ENCODE data around the gene ASB3.
"Not testable (repeated sequence)": the region's sequence is repeated elsewhere in the genome, so short reads cannot be mapped to it uniquely, and the experiment has no call there.

The ASB3 gene

DNA sequence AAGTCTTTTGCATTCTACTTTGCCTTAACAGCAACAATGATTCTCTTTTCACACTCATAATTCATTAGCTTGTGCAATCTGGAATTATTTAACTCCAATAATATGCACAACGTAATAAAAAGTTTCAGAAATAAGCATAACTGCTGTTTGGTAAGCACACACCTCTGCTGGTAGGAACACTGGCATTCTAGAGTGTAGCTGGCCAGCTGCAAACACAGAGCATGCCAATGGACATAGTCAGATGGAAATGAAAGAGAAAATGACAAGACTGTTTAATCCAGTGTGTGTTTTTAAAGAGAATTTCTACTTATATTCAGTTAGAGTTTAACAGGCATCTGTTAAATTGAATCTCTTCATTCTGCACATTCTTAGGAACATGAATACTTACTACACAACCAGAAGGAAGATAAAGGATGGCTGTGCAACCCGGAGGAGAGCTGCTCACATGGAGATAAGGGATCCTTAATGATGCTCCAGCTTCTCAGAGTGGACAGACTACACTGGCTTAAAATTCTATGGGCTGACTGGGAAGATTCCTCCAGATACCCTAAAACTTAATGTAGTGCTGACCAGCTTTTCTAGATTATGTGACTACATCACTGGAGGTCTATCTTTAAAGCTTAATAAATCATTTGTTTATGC is 113.8 kb downstream of the ASB3 start:
- DNase-seq, result peak; percentile 25
- TF ChIP-seq, protein P1, sequence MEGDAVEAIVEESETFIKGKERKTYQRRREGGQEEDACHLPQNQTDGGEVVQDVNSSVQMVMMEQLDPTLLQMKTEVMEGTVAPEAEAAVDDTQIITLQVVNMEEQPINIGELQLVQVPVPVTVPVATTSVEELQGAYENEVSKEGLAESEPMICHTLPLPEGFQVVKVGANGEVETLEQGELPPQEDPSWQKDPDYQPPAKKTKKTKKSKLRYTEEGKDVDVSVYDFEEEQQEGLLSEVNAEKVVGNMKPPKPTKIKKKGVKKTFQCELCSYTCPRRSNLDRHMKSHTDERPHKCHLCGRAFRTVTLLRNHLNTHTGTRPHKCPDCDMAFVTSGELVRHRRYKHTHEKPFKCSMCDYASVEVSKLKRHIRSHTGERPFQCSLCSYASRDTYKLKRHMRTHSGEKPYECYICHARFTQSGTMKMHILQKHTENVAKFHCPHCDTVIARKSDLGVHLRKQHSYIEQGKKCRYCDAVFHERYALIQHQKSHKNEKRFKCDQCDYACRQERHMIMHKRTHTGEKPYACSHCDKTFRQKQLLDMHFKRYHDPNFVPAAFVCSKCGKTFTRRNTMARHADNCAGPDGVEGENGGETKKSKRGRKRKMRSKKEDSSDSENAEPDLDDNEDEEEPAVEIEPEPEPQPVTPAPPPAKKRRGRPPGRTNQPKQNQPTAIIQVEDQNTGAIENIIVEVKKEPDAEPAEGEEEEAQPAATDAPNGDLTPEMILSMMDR (IDR thresholded peaks at IDR 0.05; ENCODE audit: low read depth, low read length, missing control alignments), result no peak
- H3K36me3 ChIP-seq (replicated peaks), result no peaks in the 10 kb centered on the region
- in situ Hi-C loops (cut with HindIII; ENCODE audit: low pct_ligation_motif_present, low sequenced_read_pairs), result no loop called here
- no peak overlapping the region for H3K4me3 ChIP-seq (ENCODE audit: low read depth, low read length)
- no peak overlapping the region for H3K27ac ChIP-seq
- H3K27me3 ChIP-seq (replicated peaks), result no peaks in the 10 kb centered on the region

DNA sequence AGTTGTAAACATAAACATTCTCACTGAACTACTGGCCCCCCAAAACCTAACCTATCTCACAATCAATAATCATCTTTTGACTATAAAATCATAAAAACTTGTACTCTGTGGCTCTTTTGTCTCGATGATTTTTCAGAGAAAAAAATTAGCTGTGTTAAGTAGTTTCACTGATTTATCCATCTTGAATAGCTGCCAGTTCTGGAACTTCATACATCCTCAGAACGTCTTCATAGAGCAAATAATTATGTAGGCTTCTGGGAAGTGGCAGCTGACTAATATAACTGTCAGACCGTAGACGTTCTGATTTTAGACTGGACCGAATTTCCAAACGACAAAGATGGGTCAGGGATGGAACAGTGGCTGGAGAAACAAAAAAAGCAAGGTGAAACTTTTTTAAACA is 116.4 kb downstream of the ASB3 start:
- Histone ChIP-seq H3K27me3 (replicated peaks) (no peaks in the 10 kb centered on the region), H3K27ac (no peak overlapping the region), H3K36me3 (replicated peaks) (no peaks in the 10 kb centered on the region), H3K4me3 (ENCODE audit: low read depth, low read length) (no peak overlapping the region)
- DNase-seq, result no peak
- in situ Hi-C loops (cut with HindIII; ENCODE audit: low pct_ligation_motif_present, low sequenced_read_pairs), result no loop called here
- TF ChIP-seq, protein P1 (IDR thresholded peaks at IDR 0.05; ENCODE audit: low read depth, low read length, missing control alignments), result no peak

DNA sequence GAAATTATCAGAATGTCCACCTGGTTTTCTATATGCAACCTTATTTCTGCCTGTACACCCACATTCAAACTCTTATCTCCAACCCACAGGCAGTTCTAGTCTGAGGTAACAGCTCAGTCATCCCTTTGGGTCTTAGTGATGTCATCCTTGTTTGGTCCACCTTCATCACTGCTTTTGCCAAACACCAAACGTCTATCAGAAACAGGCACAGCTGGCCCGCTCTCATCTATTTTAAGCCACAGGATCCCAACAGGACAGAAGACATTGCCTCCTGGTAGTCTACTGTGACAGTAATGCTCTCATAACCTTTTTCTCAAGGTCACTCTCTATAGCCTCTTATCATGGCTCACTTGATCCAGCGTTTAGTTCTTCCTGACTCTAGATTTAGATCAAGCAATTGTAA is 118.1 kb downstream of the ASB3 start:
- TF ChIP-seq, protein P1 (IDR thresholded peaks at IDR 0.05; ENCODE audit: low read depth, low read length, missing control alignments), result no peak
- no peaks in the 10 kb centered on the region for H3K27me3 ChIP-seq (replicated peaks)
- in situ Hi-C loops (cut with HindIII; ENCODE audit: low pct_ligation_motif_present, low sequenced_read_pairs), result no loop called here
- no peak overlapping the region for H3K4me3 ChIP-seq (ENCODE audit: low read depth, low read length)
- no peaks in the 10 kb centered on the region for H3K36me3 ChIP-seq (replicated peaks)
- no peak overlapping the region for H3K27ac ChIP-seq
- DNase-seq, result peak; percentile 58

DNA sequence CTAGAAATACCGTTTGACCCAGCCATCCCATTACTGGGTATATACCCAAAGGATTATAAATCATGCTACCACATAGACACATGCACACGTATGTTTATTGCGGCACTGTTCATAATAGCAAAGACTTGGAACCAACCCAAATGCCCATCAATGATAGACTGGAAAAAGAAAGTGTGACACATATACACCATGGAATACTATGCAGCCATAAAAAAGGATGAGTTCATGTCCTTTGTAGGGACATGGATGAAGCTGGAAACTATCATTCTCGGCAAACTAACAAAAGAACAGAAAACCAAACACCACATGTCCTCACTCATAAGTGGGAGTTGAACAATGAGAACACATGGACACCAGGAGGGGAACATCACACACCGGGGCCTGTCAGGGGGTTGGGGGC is 119.6 kb downstream of the ASB3 start:
- in situ Hi-C loops (cut with HindIII; ENCODE audit: low pct_ligation_motif_present, low sequenced_read_pairs); H3K27me3 ChIP-seq (replicated peaks); H3K27ac ChIP-seq; DNase-seq; H3K4me3 ChIP-seq (ENCODE audit: low read depth, low read length); H3K36me3 ChIP-seq (replicated peaks): not testable (repeated sequence)

DNA sequence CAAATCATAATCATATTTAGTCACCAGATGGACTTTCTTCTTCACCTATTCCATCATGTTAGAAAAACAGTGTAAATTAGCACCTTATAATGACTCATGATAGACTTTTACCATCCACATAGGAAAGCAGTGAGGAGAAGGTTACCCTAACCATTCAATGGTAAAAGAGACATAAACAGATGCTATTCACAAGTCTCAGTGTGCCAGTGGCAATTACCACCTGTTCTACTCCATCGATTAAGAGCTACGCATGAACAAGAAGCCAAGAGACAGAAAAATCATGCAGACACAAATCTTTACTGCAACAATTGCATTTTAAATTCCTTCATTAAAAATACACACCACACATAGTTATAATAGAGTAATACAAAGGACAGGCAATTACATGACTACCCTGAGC is 125.9 kb downstream of the ASB3 start:
- Histone ChIP-seq H3K36me3 (replicated peaks) (no peaks in the 10 kb centered on the region), H3K27ac (no peak overlapping the region), H3K27me3 (replicated peaks) (no peaks in the 10 kb centered on the region), H3K4me3 (ENCODE audit: low read depth, low read length) (no peak overlapping the region)
- TF ChIP-seq, protein P1 (IDR thresholded peaks at IDR 0.05; ENCODE audit: low read depth, low read length, missing control alignments), result no peak
- in situ Hi-C loops (cut with HindIII; ENCODE audit: low pct_ligation_motif_present, low sequenced_read_pairs), result no loop called here
- DNase-seq, result no peak

DNA sequence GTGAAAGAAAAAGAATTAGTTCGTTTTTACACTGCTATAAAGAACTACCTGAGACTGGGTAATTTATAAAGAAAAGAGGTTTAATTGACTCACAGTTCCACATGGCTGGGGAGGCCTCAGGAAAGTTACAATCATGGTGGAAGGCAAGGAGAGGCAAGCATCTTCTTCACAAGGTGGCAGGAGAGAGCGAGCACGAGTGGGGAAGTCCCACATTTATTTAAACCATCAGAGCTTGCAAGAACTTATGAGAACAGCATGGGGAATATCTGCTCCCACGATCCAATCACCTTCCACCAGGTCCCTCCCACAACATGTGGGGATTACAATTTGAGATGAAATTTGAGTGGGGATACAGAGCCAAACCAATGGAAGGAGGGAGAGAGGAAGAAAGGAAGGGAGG is 128.3 kb downstream of the ASB3 start:
- H3K36me3 ChIP-seq (replicated peaks); in situ Hi-C loops (cut with HindIII; ENCODE audit: low pct_ligation_motif_present, low sequenced_read_pairs); H3K4me3 ChIP-seq (ENCODE audit: low read depth, low read length); DNase-seq; H3K27ac ChIP-seq; H3K27me3 ChIP-seq (replicated peaks): not testable (repeated sequence)

DNA sequence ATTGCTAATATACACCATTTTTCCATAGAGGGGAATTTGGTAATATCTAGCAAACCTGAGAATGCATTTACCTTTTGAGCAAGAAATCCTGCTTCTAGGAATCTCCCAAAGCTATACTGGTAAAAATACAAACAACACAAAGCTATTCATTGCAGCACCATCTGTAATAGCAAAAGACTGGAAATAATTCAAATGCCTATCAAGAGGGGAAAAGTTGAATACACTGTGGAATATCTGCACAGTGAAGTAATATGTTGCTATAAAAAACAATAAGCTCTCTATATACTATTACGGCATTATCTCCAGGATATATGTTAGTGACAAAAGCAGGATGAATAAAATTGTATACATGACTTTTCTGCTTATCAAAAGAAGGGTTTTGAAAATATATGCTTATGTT is 131.5 kb downstream of the ASB3 start:
- H3K27ac ChIP-seq, result no peak overlapping the region
- in situ Hi-C loops (cut with HindIII; ENCODE audit: low pct_ligation_motif_present, low sequenced_read_pairs), result no loop called here
- no peaks in the 10 kb centered on the region for H3K36me3 ChIP-seq (replicated peaks)
- no peak overlapping the region for H3K4me3 ChIP-seq (ENCODE audit: low read depth, low read length)
- no peak for DNase-seq
- TF ChIP-seq, protein P1 (IDR thresholded peaks at IDR 0.05; ENCODE audit: low read depth, low read length, missing control alignments), result no peak
- no peaks in the 10 kb centered on the region for H3K27me3 ChIP-seq (replicated peaks)

Measured in brain microvascular endothelial cell (primary cell).